NCI-H146 treated with DMSO at 0.1 percent for 48 hours (cell line): ENCODE data around the gene TFPI.
"Not testable (repeated sequence)": the region's sequence is repeated elsewhere in the genome, so short reads cannot be mapped to it uniquely, and the experiment has no call there.

Experiments
- DNase-seq: peaks from one replicate; lab custom pipeline; 2025; ENCODE audit not compliant: unreplicated experiment; lab: John Stamatoyannopoulos, UW

The TFPI gene

DNA sequence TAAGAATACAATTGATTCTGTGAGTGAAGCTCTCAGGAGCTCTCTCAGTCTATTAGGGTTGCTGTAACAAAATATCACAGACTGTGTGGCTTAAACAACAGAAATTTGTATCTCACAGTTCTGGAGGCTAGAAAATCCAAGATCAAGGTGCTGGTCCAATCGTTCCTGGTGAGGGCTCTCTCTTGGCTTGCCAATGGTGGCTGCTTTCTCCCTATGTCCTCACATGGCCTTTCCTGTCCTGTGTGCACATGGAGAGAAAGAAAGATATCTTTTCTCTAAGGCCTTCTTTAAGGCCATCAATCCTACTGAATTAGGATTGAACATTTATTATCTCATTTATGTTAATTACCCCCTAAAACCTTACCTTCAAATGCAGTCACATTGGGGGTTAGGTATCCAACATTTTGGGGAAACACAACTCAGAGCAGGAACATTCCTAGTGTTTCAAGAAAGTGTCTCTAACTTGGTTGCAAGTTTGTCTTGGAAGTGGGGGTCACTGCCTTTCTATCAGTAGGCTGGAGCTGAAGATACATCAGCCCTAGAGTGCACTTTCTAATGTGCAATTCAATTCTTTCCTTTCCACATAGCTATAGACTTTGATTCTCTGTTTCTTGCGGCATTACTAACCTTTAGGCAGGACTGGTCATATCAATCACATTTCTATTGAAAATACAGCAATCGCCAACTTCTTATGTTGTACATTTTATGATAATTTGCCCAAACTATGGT lies 24.8 kb downstream of the TFPI start:
- no peak for DNase-seq

DNA sequence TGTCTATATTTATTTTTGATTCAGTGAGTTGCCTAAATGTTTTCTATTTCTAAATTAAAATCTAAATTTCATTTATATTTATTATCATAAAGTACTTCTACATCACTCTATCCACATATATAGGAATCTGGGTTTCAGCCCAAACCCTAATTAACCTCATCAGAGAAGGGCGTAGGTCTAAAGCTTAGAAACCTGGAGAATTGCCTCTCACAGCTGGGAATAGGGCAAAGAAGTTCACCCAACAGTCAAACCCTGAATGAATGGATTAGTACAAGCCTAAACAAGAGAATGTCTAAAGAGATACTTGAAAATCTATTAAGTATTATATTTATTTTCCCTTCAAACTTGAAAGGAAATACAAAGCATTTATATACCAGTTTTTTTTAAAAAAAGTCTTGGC lies 26.2 kb downstream of the TFPI start:
- no peak for DNase-seq

DNA sequence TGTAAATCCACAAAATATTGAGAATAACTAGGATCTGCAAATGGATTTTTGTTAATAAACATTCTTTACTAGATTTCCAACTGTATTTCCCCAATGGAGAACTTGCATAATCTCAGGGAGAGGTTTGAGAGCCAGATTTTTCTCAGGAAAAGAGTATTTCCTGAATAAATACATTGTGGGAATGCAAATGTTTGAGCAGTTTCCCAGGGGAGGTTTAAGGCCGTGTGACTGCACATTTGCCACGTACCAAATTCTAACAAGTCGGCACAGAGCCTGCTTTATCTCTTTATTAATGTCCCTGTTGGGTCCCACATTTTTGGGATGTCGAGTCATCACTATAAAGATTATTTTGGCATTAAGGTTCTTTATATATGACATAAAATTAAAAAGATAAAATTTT lies 27.0 kb downstream of the TFPI start:
- no peak for DNase-seq

DNA sequence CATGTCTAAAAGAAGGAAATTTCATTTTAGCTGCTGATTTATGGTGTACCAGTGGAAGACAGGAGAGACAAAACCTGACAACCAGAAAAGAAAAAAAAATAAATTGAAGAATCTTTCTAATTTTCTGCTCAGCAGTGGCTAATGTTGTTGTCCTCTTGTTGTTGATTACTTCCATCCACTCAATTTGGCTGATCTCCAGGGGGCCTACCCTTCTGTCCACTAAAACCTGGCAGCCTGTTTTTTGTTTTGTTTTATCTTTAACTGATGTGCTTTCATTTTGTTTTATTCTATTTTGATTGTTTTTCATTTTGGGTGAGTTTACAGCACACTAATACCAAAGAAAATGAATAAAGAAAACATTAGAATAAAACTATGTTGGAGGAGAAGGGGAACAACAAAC lies 27.4 kb downstream of the TFPI start:
- DNase-seq, result no peak

DNA sequence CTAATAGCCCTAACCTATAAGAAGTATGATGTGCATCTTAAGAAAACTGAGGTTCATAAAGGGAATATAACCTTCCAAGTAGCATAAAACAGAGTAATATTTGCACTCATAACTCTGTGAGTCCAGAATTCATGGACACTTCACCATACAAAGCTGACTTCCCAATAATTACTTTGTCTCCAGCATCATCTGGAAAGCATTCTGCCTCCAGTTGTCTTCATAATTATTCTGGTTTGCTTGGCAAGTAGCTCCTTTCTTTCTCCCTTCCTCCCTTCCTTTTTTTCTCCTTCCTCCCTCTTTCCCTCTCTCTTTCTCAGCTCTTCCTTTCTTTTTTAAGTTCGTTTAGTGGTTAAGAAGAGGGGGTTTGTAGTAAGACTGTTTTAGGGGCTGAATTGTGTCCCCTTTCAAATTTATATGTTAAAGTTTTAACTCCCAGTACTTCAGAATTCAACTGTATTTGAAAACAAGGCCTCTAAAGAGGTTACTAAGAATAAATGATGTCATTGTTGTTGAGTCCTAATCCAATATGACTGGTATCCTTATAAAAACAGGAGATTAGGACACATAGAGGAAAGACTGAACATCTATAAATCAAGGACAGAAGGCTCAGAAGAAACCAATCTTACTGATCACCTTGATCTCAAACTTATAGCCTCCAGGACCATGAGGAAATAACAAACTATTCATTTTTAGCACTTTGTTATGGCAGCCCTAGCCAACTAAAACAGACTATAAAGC lies 28.9 kb downstream of the TFPI start:
- no peak for DNase-seq

DNA sequence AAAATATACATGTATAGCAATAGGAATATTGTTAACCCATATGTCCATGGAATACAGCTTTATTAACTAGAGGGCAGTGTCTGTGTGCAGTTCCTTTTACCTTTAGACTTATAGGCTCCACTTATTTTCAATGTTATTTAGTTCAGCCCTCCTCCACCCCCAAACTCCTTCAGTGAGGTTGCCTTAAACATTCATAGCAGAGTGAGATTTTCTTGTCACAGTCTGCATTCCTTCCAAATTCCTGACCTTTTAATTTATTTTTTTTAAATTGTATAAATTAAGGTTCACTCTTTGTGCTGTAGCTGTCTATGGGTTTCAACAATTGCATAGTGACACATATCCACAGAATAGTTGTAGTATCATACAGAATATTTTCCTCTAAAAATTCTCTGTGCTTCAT lies 30.9 kb downstream of the TFPI start:
- no peak for DNase-seq

DNA sequence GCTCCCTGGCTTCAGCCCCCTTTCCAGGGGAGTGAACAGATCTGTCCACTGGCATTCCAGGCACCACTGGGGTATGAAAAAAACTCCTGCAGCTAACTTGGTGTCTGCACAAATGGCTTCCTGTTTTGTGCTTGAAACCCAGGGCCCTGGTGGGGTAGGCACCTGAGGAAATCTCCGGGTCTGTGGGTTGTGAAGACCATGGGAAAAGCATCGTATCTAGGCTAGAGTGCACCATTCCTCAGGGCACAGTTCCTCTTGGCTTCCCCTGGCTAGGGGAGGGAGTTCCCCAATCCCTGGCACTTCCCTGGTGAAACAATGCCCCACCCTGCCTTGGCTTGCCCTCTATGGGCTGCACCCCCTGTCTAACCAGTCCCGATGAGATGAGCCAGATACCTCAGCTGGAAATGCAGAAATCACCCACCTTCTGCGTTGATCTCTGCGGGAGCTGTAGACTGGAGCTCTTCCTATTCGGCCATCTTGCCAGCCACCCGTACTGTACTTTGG lies 34.1 kb downstream of the TFPI start:
- no peak for DNase-seq

DNA sequence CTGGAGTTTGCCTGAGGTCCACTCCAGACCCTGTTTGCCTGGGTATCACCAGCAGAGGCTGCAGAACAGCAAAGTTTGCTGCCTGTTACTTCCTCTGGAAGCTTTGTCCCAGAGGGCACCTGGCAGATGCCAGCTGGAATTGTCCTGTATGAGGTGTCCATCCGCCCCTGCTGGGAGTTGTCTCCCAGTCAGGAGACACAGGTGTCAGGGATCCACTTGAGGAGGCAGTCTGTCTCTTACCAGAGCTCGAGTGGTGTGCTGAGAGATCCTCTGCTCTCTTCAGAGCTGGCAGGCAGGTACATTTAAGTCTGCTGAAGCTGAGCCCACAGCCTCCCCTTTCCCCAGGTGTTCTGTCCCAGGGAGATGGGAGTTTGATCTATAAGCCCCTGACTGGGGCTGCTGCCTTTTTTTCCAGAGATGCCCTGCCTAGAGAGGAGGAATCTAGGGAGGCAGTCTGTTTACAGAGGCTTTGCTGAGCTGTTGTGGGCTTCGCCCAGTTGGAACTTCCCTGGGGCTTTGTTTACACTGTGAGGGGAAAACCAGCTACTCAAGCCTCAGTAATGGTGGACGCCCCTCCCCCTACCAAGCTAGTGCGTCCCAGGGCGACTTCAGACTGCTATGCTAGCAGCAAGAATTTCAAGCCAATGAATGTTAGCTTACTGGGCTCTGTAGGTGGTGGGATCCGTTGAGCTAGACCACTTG lies 34.7 kb downstream of the TFPI start:
- DNase-seq, result no peak

DNA sequence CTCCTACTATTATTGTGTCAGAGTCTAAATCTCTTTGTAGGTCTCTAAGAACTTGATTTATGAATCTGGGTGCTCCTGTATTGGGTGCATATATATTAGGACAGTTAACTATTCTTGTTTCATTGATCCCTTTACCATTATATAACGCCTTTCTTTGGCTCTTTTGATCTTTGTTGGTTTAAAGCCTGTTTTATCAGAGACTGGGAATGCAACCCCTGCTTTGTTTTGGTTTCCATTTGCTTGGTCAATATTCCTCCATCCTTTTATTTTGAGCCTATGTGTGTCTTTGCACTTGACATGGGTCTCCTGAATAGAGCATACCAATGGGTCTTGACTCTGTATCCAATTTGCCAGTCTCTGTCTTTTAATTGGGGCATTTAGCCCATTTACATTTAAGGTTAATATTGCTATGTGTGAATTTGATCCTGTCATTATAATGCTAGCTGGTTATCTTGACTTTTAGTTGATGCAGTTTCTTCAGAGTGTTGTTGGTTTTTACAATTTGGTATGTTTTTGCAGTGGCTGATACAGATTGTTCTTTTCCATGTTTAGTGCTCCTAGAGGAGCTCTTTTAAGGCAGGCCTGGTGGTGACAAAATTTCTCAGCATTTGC lies 36.4 kb downstream of the TFPI start:
- not testable (repeated sequence) for DNase-seq

DNA sequence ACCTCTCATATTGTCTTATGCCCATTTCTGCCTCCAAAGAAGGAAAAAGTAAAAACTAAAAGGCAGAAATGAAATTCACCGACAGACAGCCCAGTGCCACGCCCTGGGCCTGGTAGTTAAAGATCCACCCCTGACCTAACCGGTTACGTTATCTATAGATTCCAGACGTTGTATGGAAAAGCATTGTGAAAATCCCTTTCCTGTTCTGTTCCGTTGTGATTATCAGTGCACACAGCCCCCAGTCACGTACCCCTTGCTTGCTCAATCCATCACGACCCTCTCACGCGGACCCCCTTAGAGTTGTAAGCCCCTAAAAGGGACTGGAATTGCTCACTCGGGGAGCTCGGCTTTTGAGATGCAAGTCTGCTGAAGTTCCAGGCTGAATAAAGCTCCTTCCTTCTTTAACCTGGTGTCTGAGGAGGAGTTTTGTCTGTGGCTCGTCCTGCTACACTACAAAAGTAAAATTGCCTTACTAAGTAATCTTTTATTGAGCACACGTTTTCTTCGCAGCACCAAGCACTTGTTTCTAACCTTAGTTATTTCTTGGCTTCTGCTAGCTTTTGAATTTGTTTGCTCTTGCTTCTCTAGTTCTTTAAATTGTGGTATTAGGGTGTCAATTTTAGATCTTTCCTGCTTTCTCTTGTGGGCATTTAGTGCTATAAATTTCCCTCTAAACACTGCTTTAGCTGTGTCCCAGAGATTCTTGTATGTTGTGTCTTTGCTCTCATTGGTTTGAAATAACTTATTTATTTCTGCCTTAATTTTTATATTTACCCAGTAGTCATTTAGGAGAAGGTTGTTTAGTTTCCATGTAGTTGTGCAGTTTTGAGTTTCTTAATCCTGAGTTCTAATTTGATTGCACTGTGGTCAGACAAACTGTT lies 37.4 kb downstream of the TFPI start:
- DNase-seq, result not testable (repeated sequence)

DNA sequence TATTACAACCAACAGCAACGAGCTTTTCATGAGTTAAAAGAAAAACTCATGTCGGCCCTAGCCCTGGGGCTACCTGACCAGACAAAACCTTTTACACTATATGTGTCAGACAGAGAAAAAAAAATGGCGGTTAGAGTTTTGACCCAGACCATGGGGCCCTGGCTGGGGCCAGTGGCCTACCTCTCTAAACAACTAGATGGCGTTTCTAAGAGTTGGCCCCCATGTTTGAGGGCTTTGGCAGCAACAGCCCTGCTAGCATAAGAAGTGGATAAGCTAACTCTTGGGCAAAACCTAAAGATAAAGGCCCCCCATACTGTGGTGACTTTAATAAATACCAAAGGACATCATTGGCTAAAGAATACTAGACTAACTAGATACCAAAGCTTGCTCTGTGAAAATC lies 39.3 kb downstream of the TFPI start:
- no peak for DNase-seq

DNA sequence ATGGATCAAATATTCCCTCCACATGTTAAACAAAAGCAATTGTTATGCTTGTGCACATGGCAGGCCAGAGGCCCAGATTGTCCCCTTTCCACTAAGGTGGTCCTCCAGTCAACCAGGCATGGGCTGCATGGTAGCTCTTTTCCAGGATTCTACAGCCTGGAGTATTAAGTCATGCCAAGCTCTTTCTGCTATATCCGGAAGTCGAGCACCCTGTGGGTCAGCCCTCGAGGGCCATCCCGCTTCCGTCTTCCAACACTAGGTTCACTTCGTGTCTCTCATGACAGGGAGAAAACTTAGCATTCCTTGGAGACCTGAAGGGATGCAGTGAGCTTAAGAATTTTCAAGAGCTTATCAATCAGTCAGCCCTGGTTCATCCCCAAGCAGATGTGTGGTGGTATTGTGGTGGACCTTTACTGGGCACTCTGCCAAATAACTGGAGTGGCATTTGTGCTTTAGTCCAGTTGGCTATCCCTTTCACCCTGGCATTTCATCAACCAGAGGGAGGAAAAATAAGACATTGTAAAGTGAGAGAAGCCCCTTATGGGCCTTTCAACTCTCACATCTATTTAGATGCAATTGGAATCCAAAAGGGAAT lies 39.9 kb downstream of the TFPI start:
- DNase-seq, result not testable (repeated sequence)

DNA sequence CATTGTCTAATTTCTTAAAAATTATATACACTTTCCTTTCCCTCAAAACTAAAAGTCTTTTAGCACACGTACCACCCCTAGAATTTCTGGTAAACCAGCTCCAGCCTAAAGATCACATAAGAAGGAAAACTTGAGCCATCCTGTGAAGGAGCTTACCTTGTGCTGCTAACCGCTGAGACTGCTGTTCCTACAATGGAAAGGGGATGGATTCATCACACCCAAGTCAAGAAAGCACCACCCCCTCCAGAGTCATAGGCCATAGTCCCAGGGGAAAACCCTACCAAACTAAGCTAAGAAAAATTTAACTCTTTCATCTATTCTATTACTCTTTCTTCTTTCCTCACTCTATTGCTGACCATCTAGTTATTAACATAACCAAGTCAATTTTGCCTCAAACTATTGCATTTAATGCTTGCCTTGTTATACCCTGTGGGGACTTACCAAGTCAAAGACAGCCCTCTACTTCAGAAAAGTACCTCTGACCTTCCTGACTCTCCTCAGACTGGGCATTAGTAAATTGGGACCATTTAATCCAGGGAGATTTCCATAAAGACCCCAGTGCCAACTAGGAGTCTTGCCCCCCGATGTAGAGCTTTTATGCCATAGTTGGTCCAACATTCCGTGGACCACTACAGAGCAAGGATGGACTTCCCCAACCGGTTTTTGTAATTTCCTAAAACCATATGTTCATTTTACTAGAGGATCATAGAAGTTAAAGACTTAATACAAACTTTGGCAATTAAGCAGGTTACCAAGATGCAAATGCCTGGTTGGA lies 40.6 kb downstream of the TFPI start:
- DNase-seq, result not testable (repeated sequence)

DNA sequence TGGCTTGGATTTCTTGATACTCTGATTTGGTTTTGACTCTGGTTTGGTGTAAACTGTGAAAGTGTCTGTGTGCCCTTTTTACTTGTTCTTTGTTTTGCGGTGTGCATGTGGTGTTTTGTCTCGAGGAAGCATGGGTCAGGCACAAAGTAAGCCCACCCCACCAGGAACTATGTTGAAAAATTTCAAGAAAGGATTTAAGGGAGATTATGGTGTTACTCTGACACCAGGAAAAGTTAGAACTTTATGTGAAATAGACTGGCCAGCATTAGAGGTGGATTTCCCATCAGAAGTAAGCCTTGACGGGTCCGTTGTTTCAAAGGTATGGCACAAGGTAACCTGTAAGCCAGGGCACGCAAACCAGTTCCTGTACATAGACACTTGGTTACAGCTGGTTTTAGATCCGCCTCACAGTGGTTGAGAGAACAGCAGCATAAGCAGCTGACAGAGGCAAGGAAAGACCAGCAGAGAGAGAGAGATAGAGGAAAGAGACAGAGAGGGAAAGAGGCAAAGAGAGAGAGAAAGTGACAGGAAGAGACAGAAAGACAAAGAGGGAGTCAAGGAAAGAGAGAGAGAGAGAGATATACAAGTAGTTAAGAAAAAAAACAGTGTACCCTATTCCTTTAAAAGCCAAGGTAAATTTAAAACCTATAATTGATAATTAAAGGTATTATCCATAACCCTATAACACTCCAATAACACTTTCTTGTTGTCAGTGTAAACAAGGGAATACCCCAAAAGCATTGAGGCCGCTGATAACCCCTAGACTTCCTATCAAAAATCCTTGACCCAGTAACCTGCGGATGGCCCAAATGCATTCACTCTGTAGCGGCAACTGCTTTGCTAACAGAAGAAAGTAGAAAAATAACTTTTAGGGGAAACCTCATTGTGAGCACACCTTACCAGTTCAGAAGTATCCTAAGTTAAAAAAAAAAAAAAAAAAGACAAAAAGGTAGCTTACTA lies 42.6 kb downstream of the TFPI start:
- no peak for DNase-seq

DNA sequence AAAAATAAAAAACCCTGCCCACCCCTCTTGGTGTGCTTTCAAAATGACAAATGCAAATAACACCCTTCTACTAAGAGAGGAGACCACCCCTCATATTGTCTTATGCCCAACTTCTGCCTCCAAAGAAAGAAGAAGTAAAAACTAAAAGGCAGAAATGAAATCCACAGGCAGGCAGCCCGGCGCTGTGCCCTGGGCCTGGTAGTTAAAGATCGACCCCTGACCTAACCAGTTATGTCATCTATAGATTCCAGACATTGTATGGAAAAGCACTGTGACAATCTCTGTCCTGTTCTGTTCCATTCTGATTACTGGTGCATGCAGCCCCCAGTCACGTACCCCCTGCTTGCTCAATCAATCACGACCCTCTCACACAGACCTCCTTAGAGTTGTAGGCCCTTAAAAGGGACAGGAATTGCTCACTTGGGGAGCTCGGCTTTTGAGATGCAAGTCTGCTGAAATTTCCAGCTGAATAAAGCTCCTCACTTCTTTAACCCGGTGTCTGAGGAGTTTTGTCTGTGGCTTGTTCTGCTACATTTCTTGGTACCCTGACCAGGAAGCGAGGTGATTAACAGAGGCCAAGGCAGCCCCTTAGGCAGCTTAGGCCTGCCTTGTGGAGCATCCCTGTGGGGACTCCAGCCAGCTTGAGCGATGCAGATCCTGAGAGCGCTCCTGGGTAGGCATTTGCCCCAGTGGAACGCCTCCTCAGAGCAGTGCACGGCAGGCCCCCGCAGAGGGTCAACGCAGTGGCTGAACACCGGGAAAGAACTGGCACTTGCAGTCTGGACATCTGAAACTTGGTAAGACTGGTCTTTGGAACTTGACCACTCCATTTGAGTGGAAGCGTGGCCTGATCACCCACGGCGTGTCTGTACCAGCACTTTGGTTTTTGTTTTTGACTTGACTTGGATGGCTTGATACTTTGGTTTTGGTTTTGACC lies 43.5 kb downstream of the TFPI start:
- not testable (repeated sequence) for DNase-seq

DNA sequence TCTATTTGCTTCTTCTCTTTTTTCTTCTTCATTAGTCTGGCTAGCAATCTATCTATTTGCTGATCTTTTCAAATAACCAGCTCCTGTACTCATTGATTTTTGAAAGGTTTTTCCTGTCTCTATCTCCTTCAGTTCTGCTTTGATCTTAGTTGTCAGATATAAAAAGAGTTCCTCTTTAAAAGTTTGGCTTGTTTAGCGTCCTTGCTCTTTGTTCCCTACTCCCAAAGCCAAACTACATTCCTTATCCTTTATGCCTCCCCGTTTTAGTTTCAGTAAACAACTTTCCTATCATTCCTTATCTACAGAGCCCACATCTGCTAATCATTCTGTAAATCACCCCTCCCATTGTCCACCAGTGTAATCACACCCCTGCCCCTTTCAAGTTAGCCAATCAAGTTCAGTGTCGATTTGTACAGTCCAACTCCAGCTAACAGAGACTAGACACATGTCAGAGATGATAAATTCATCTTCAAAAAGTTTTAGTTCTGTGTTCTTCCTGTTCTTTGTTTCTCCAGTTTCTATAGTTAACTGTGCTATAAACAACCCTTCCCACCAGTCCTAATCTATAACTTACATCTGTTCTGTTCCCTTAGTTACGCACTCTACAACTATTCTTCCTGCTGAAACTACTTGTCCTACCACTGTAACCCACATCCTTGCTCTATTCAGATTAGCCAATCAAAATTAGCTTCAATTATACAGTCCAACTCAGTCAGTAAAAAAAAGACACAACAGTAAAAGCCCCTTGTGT lies 44.4 kb downstream of the TFPI start:
- no peak for DNase-seq
